Heart right ventricle (tissue), 16 donors: ENCODE data around the gene DAB2IP. TPM values are rescaled to one million over a fixed set of nuclear protein-coding genes. Genes with fewer than 3 reads are reported as not detected.
A peak's percentile ranks its signal among the peaks of the same experiment; 100 is the strongest.

Experiments used
- ATAC-seq, 8 donors: fragments of 200-7000 bp; cut with Tn5 transposase; one replicate each; pipeline ENCODE4 v1.9.1; 2020; ENCODE audit warnings: mild to moderate bottlenecking in 8 of 8, moderate library complexity in 8 of 8, moderate number of reproducible peaks in 1 of 8
- DNase-seq, 2 donors: peaks; one replicate each; pipeline ENCODE4 v3.0.0-alpha.2; 2020
- H3K27ac ChIP-seq, 10 donors: fragments of 200-600 bp; sonication (generic) in 2 of 10; one replicate each; pipeline versions ENCODE4 v1.5.0 to v1.8.0; 2020 to 2022; ENCODE audit warnings: mild to moderate bottlenecking in 3 of 10
- H3K27me3 ChIP-seq, 7 donors: fragments of 200-600 bp; one replicate each; pipeline ENCODE4 v1.8.0; 2021 to 2022; ENCODE audit warnings: mild to moderate bottlenecking in 2 of 7
- H3K36me3 ChIP-seq, 9 donors: fragments of 200-600 bp; sonication (generic) in 1 of 9; one replicate each; pipeline versions ENCODE4 v1.5.0 to v1.8.0; 2020 to 2022; ENCODE audit warnings: mild to moderate bottlenecking in 2 of 9
- H3K4me1 ChIP-seq, 9 donors: fragments of 200-600 bp; sonication (generic) in 1 of 9; one replicate each; pipeline versions ENCODE4 v1.5.0 to v1.8.0; 2020 to 2022; ENCODE audit warnings: mild to moderate bottlenecking in 4 of 9
- H3K4me3 ChIP-seq, 10 donors: fragments of 200-600 bp; sonication (generic) in 2 of 10; one replicate each; pipeline versions ENCODE4 v1.5.0 to v1.8.0; 2020 to 2022; ENCODE audit warnings: mild to moderate bottlenecking in 7 of 10, moderate library complexity in 2 of 10
- H3K9me3 ChIP-seq, 11 donors: fragments of 200-600 bp in 10 of 11; sonication (generic) in 2 of 11; one replicate each; pipeline versions ENCODE4 v1.5.0 to v1.8.0; 2013 to 2022; ENCODE audit warnings: mild to moderate bottlenecking in 2 of 11, control low read depth in 1 of 11, moderate library complexity in 1 of 11
- WGBS, 2 donors: extraction: QIAGEN DNeasy Blood & Tissue Kit; methylation state at CpG; one replicate each; pipeline ENCODE4 v1.1.7; 2013; ENCODE audit warnings: inconsistent platforms in 1 of 2; 5-methylcytosine and 5-hydroxymethylcytosine counted together
- intact Hi-C, 10 donors: fragments of 100-400 bp; cut with DNase I; formaldehyde crosslinking; loops; one replicate each; pipeline versions ENCODE4 v1.11.1 to v1.14.2; 2022
- polyA plus RNA-seq, 2 donors: library from polyadenylated mRNA; stranded (reverse); fragments of 200-250 nt; gene quantifications; one replicate each; pipeline ENCODE4 v1.2.3, GENCODE V29; 2013
- total RNA-seq, 10 donors: library from RNA; stranded (reverse); fragmentation: NEBNext Ultra II Directional in 3 of 10; extraction: Animal tissue kit (Norgen Biotek cat#: 25700) in 3 of 10; gene quantifications; one replicate each; pipeline versions ENCODE4 v1.2.1 to v1.2.4, GENCODE V29; 2021 to 2023
- TF ChIP-seq, protein P1 (sequence below), 9 donors: fragments of 200-600 bp; sonication (generic) in 2 of 9; IDR thresholded peaks; one replicate each; pipeline versions ENCODE4 v1.5.0 to v1.8.0; 2021 to 2022; ENCODE audit warnings: antibody characterized with exemption in 9 of 9, mild to moderate bottlenecking in 5 of 9, moderate library complexity in 1 of 9
- donor health status: Arrhythmogenic right ventricular cardiomyopathy.
- donor health status: ischemic (EF 13 %, LVEDD 7.1; RV severe dilation, severe dysfunction).
- donor health status: healthy with polysubstance abuse.
- donor health status: DM: no; HTN: yes; CAD: no.
- donor health status: DM: no; HTN: no; CAD: no.
- donor health status: ischemic (EF 25% LVEDD 6.9; RV normal size, moderate dysfunction).
- donor health status: ischemic (EF 25% LVEDD 5.7; RV mildly dilated, moderate dysfunction).
- donor health status: healthy.
- donor health status: DM: yes; HTN: yes; CAD: no.
- donor health status: Ischemic cardiomyopathy.
- donor health status: ischemic (EF 35%, LVEDD 5.7; RV mildly dilated, moderate dysfunction).
- donor health status: nonischemic (EF 11% LVEDD 7.7; RV severe dilation, severe dysfunction).
- donor health status: DM: yes; HTN: yes; CAD: no.
- donor health status: PGD.
- donor health status: ischemic (EF 29% LVEDD 5.4; RV normal size, mild dysfunction).
- donor health status: nonischemic (EF 23%, LVEDD 6.1; RV moderate dilation, normal function).

DAB2IP gene
- total and polyA plus RNA-seq, 12 donors, result 18.1 to 71.1 (median 52.8) TPM

DNA sequence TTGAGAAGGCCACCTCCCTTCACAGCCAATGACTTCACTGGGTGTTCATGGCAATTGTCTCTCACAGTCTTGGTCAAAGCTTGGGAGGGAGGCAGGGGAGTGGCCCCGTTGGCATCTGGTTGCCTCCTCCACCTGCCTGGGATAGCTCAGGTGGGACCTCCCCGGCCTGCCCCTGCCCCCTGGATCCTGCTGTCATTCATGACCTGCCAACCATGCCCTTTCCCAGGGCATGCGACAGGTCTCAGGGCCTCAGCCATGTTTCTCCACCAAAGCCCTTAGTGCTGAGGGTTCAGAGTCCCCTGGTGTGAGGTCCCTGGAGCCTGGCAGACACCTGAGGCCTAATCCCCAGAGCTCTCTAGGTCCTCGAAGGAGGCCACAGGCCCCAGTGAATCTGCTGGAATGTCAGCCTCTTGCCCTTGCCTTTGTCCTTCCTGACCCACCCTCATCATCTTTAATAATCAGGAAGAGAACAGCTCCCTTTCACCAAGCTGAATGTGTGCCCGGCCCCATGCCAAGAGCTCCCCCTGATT is 5.6 kb downstream of the DAB2IP start:
- 44 to 59% methylated on average over 5 of the region's 5 CpGs for WGBS, 2 donors
- ATAC-seq (peak in 1 of 8 donors; percentile 7), DNase-seq (no peak)
- Histone ChIP-seq H3K36me3 (peaks cover 0 to 7% (median 0%) of the 10 kb centered on the region in 9 donors), H3K4me3 (peak overlapping the region in 3 of 10 donors; percentile 26 to 35 (median 35)), H3K4me1 (peaks cover 45 to 100% (median 76%) of the 10 kb centered on the region in 9 donors), H3K9me3 (no peaks in the 10 kb centered on the region), H3K27ac (peak overlapping the region; percentile 45 to 96 (median 83)), H3K27me3 (peaks cover 0 to 18% (median 0%) of the 10 kb centered on the region in 7 donors)
- TF ChIP-seq, protein P1, sequence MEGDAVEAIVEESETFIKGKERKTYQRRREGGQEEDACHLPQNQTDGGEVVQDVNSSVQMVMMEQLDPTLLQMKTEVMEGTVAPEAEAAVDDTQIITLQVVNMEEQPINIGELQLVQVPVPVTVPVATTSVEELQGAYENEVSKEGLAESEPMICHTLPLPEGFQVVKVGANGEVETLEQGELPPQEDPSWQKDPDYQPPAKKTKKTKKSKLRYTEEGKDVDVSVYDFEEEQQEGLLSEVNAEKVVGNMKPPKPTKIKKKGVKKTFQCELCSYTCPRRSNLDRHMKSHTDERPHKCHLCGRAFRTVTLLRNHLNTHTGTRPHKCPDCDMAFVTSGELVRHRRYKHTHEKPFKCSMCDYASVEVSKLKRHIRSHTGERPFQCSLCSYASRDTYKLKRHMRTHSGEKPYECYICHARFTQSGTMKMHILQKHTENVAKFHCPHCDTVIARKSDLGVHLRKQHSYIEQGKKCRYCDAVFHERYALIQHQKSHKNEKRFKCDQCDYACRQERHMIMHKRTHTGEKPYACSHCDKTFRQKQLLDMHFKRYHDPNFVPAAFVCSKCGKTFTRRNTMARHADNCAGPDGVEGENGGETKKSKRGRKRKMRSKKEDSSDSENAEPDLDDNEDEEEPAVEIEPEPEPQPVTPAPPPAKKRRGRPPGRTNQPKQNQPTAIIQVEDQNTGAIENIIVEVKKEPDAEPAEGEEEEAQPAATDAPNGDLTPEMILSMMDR (IDR thresholded peaks at IDR 0.05), result no peak
- intact Hi-C loops, result no loop called here

DNA sequence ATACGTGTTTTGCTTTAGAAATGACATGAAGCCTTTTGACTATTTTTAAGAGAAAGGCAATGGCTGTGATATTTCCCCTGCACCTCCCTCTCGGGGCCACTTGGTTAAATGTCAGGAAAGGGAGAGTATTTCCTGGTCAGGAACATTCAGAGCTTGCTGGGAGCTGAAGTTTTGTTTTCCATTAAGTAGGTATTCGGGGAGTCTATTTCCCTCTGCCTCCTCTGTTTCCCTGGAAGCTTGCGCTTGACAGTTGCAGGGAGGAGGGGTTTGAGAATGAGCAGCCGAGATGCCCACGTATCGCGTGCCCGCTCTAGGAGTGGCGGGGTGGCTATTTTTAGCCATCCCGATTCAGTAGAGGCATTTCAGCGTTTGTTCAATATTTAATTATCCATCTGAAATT is 6.7 kb downstream of the DAB2IP start:
- Histone ChIP-seq H3K27me3 (peaks cover 0 to 6% (median 0%) of the 10 kb centered on the region in 7 donors), H3K27ac (peak overlapping the region; percentile 45 to 96 (median 83)), H3K36me3 (peaks cover 0 to 7% (median 0%) of the 10 kb centered on the region in 9 donors), H3K4me3 (peak overlapping the region in 7 of 10 donors; percentile 3 to 35 (median 24)), H3K9me3 (no peaks in the 10 kb centered on the region), H3K4me1 (peaks cover 39 to 100% (median 75%) of the 10 kb centered on the region in 9 donors)
- TF ChIP-seq, protein P1 (IDR thresholded peaks at IDR 0.05), result peak in 5 of 9 donors; percentile 5 to 33 (median 19)
- intact Hi-C loops, result no loop called here
- DNase-seq (peak in 1 of 2 donors; percentile 61), ATAC-seq (peak; percentile 59 to 83 (median 73))
- 19 to 28% methylated on average over 12 of the region's 12 CpGs for WGBS, 2 donors

DNA sequence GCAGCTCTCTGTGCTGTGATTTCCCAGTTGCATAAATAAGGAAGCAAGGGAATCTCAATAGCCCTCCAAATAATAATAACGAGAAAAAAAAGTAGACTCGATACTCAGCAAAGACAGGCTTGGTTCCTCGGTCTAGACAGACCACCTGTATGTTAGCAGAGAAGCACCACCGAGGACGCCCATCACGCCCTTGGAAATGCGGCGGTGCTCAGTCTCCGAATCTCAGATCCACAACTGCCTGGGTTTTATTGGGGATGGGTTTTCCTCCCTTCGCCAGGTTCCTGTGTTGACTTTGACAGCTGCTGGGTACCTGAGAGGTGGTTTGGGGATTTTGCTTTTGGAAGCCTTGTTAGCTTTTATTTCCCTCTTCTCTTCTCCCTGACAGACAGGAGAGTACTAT is 7.2 kb downstream of the DAB2IP start:
- intact Hi-C loops, result no loop called here
- peak overlapping the region in 6 of 10 donors; percentile 15 to 35 (median 27) for H3K4me3 ChIP-seq
- DNase-seq, result no peak
- H3K9me3 ChIP-seq, result no peaks in the 10 kb centered on the region
- H3K4me1 ChIP-seq, result peaks cover 39 to 100% (median 72%) of the 10 kb centered on the region in 9 donors
- H3K27ac ChIP-seq, result peak overlapping the region; percentile 45 to 96 (median 83)
- TF ChIP-seq, protein P1 (IDR thresholded peaks at IDR 0.05), result no peak
- peaks cover 0 to 7% (median 0%) of the 10 kb centered on the region in 9 donors for H3K36me3 ChIP-seq
- no peak for ATAC-seq
- 46 to 50% methylated on average over 10 of the region's 10 CpGs for WGBS, 2 donors
- peaks cover 0 to 2% (median 0%) of the 10 kb centered on the region in 7 donors for H3K27me3 ChIP-seq

GRCh38 chr9:121660367-121660766 is 8.9 kb downstream of the DAB2IP start:
- no peaks in the 10 kb centered on the region for H3K9me3 ChIP-seq
- ATAC-seq (no peak), DNase-seq (no peak)
- 80% methylated on average over 6 of the region's 6 CpGs for WGBS, 2 donors
- TF ChIP-seq, protein P1 (IDR thresholded peaks at IDR 0.05), result no peak
- peak overlapping the region in 5 of 10 donors; percentile 25 to 96 (median 88) for H3K27ac ChIP-seq
- peaks cover 0 to 7% (median 0%) of the 10 kb centered on the region in 9 donors for H3K36me3 ChIP-seq
- H3K4me1 ChIP-seq, result peaks cover 36 to 95% (median 72%) of the 10 kb centered on the region in 9 donors
- intact Hi-C loops, result loop anchor here in 1 of 10 donors (1.0 kb wide), 1 partner anchor 14 kb away; no protein-coding TSS in a partner anchor
- H3K27me3 ChIP-seq, result no peaks in the 10 kb centered on the region
- no peak overlapping the region for H3K4me3 ChIP-seq
